NCI-H460 (cell line): Measurements from ENCODE around the gene GGA2. TPM values are rescaled to one million over a fixed set of nuclear protein-coding genes. Genes with fewer than 3 reads are reported as not detected.
"Not testable (repeated sequence)": the region's sequence is repeated elsewhere in the genome, so short reads cannot be mapped to it uniquely, and the experiment has no call there.

Source experiments
- DNase-seq: peaks from one replicate; pipeline ENCODE4 v3.0.0-alpha.2; 2016; ENCODE audit warnings: low read depth; ENCODE audit errors: extremely low read depth
- total RNA-seq: library from RNA; depleted of rRNA; stranded (reverse); fragments of >200 nt; shearing (Covaris generic); gene quantifications from 2 replicates; pipeline ENCODE4 v1.2.3, GENCODE V29; 2014

Gene GGA2
- total RNA-seq, 1 experiment from 2014 or later: 17.1 TPM

DNA sequence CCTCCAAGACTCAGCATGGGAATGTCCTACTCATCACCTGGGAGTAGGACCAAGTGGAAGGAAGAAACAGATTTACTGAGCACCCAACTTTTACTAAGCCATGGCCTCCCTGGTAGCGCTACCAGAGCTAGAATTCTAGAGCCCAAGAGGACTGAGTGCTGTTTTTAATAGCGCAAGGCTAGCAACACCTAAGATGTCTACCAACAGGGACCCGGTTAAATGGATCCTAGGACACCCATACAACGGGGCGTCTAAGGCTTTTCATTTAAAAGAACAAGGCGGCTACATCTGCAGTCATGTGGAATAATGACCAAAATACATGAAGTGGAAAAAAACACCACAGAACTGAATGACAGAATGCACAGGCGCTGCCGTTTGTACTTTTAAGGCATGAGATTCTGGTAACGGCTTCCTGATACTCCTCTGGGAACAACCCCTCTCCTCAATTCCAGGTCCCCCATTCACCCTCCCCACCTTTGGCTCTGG is 5.1 kb downstream of the GGA2 start:
- no peak for DNase-seq

DNA sequence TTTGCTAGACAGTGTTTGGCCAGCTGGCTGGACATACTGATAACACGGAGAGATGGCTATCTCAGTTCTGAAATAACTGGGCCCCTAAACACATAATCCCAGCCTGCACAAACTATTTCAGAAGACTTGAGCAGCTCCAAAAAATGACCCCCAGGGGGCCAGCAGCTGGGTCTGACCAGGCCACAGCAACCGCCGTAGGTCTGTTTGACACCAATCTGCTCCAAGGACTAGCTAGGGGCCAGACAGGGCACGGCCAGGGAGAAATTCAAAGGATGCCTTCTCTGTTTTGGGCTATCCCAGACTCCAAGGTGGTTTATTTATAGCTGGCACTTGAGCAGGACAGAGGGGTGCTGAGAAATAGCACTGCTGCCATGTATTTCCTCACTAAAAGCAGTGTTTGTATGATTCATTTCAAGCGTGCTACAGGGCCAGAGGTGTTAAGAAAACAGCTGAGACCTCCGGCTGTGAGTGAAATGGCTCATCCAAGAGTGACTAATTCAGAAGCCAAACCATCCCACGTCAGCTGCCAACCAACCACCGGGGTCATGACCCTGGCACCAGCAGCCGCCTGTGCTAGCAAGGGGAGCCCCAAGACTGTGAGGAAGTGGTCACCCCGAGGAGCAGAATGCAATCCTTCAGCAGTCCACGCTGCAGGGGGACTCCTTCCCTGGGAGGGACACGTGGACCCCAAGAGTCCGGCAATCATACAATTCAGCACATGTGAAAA is 5.7 kb downstream of the GGA2 start:
- DNase-seq: peak; percentile 83

DNA sequence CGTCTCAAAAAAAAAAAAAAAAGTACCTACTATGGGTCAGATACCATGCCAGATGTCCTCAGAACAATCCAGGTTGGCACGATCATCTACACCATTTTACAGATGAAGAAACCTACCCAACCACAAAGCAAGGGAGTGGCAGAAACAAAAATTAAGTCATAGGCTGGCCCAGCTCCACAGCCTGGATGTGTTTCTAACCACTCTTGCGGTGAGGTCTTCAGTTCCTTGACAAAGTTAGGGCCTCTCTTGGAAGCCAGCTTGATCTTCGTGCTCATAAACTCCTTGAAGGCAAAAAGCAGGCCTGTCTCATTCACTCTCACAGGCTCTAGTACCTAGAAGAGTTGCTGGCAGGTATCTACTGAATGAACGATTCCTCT is 6.2 kb downstream of the GGA2 start:
- no peak for DNase-seq

DNA sequence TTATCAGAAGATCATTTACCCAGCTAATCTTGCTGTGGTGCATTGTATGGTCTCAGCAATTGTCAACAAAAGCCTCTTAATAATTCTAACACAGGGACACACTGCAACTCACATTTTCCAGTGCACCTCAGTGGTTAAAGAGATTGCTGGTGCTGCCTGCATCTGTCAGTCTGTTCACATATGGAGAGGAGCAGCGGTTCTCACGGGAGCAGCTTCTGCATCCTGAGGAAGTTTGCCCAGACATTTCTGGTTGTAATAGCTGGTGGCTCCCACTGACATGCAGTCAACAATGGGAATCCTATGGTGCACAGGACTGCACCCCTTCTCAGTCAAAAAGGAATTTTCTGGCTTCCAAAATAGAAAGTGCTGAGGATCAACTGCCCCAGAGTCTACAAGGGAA is 7.8 kb downstream of the GGA2 start:
- no peak for DNase-seq

DNA sequence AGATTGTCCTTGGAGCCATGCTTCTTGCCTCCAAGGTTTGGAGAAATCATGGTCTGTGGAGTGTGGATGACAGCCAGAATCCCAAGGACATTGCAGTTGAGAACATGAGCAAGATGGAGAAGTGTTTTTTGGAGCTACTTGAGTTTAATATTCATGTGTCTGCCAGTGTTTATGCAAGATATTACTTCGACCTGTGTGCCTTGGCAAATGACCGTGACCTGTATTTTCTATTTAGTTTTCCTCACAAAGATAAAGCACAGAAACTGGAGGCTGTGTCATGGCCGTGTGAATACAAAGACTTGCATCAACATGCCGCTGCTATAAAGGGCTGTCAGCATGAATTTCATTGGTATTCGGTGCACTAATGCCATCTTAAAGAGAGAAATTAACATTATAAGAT is 9.0 kb downstream of the GGA2 start:
- no peak for DNase-seq

DNA sequence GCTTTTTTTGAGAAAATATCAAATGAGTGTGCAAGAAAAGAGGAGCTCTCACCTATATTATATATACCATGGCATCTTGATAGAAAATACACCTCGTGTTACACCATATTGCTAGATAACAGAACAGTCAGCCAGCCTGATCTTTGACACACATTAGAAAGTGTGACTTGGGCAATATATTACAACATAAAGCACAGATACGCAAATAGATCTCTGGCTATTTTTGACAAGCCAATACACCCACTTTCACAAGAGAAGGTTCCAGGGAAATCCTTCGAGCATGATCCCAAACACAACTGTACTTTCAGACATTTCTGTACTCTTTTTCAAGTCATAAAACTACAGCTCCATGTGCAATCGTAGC is 9.4 kb downstream of the GGA2 start:
- no peak for DNase-seq

DNA sequence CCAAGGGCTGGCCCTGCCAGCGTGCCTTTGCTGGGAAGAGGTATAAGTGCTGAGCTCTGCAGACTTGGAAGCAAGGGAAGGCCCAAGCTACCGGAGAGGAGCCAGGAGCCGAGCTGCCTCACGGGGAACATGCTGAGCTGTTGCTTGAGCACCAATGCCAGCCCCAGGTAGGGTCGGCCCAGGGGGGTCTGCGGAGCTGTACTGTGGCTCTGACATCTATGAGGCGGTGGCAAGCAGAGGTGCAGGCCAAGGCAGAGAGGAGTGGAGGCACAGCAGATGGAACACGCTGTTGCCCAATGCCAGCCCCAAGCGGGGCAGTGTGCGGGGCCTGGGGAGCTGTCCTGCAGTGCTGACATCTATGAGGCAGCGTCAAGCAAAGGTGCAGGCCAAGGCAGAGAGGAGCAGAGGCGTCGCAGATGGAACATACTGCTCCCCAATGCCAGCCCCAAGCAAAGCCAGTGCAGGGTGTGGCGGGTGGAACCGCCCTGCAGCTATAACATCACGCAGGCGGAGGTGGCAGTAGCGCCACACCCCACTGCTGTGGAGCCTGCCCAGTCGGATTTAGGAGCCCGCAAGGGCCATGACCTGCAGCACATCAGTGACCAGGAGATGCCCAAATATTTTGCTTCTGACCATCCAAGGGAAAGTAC is 10.0 kb downstream of the GGA2 start:
- no peak for DNase-seq

DNA sequence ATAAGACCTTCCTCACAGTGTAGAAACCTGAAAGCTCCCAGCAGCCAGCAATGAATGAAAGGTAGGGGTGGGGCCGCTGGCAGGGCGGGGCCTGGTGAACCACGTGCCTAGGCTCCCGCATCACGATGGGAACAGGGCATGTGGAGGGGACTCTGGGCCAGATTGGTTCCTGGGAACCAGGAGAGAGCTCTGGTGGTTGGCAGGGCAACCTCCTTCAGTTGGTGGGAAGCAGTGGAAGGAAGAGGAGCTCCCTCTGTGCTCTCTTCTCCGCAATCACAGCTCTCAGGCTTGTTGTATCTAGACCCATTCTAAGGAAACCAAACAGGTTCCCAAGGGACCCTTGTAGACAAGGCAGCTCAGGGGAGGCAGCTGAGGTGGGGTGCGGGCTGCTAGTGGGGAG is 10.5 kb downstream of the GGA2 start:
- no peak for DNase-seq

DNA sequence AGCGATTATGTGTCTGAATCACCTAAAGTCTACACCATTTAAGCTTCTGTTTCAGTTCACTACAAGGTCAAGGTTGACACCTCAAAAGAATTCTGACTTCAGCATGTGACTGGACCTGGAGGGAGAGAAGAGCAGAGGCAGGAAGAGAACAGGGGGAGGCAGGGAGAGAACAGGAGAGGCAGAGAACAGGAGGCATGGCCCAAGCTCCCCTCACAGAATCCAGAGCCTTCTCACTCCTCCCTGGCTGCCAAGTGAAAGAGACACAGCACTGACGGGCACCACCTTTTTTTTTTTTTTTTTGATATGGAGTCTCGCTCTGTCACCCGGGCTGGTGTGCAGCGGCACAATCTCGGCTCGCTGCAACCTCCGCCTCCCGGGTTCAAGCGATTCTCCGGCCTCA is 11.4 kb downstream of the GGA2 start:
- DNase-seq: no peak

DNA sequence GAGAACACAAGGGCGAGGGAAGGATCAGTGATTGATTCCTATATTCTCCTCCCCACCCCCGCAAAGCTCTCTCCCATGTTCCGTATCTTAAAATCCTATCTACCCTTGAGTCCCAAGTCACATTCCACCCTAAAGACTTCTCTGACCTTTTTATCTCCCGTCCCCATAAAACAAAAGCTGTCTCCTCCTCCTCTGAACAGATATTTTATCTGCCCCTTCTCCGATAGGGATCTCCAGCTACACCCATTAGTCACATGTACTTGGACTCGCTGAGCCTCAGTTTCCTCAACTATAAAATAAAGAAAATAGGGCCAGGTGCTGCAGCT is 12.8 kb downstream of the GGA2 start:
- DNase-seq: no peak

DNA sequence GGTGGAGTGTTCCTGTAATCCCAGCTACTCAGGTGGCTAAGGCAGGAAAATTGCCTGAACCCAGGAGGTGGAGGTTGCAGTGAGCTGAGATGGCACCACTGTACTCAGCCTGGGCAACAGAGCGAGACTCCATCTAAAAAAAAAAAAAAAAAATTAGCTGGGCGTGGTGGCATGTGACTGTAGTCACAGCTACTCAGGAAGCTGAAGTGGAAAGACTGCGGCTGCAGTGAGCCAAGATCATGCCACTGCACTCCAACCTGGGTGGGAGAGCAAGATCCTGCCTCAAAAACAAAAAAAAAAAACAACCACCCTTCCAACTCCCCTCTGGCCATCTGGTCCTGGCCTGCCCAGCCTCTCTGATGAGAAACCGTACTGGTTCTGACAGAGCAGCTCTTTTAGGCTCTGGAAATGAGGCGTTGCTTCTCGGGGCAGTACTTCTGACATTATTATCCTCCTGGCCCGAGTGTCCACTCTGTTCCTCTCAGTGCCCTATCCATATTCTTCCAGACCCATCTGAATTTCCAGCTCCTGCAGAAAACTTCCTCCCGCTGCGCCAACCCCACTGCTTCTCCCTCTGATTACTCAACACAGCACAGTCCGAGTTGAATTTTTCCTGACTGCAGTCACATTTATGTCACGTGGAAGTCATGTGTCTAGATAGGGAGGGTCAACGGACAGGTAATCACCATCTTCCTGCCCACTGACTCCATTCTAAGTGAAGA is 13.3 kb downstream of the GGA2 start:
- DNase-seq: no peak

DNA sequence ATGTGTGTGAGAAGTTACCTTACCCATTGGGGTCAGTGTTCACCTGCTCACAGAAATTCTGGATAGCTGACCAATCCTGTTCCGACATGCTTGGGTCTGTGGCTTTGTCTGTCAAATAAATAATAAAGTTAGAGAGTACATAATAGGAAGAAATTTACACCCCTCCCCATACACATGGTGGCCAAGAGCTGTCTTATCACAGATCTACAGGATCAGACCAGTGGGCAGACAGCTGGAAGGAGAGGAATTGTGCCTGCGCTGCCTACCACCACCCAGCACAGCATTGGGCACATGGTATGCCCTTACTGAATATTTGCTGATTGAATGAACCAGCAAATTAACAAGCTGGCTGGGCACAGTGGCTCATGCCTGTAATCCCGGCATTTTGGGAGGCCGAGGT is 14.6 kb downstream of the GGA2 start:
- no peak for DNase-seq

DNA sequence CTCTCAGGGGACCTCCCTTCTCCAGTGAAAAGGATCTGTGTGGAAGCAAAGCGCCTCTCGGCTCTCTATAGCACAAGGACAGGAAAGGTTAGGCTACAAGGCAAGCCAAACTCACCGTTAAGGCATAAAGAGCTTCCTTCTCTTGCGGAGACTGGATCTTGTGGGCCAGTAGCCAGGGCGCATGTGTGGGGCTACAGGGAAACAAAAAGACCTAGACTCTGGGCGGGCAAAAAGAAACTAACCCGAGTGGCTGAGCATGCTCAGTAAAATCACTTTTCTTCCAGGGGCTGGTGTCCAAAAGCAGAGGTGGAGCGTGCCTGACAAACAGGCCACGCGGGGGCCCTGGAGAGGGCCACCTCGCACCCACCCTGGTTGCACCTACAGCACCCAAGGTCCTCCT is 16.1 kb downstream of the GGA2 start:
- no peak for DNase-seq

DNA sequence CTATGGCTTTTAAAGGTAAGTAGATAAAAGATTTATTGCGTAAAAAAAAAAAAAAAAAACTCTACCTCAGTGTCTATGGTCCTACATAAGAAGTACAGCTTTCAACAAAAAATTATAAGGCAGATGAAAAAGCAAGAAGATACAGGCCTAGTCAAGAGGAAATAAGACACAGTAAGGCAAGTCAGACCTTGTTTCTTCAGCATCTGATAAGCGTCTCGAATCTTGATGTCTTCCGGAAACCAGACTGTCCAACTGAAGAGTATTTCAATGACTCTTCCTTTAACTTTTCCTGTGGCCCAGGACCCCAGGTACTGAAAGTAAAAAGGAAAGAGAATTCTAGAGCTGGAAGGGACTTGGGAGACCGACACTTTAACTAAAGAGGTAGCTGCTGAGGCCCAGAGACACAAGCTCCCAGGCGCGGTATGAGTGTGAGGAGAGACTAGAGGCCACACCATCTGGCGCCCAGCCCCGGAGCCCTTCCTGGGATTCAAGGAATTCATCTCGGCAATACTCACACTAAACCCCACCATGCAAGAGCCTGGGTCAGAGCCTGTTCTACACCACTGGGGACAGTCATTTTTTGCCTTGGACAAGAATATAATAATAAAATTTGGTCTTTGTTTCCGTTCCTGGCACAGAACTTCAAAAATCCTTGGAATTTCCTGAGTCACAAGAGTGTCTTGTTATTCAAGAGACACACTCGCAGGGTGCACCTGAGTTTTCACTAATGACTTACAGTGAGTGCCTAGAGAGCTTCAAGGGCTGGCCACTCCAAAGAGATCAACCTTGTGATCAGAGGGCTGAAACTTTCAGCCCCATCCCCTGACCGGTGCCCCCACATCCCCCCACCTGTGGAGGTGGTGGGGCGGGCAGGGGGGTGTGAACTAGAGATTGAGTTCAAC is 18.6 kb downstream of the GGA2 start:
- DNase-seq: no peak

DNA sequence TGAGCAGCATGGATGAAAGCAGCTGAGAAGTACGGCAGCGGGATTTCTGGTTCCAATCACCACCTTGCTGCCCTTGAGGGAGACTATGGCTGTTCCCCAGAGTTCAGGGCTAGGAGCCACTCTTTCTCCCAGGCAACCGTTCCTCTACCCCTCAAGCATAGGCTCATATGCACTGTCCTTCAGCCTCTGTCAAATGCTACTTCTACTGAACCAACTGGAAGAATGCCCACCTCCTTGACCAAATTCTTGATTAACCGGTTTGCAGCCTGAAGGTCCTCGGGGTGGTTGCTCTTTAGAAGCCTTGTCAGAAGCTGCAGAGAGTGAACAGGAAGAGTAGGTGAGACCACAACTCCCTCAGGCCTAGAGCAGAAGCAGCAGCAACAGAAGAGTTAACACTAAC is 23.8 kb downstream of the GGA2 start:
- no peak for DNase-seq

DNA sequence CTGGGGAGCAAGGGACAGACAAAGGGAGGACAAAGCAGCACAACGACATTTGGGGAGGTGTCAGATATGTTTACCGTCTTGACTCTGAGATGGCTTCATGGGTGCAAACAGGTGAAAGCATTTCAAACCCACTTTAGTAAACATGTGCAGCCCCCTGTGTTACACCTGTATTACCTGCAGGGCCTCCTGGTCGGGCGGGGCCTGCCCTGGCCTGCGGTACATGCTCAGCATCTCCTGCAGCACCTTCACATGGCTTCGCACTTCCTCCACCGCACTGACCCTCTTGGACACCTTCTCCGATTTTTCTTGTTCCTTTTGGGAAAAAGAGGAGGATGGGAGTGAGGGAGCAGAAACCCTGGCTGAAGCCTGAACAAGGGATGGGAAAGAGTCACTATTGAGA is 24.5 kb downstream of the GGA2 start:
- DNase-seq: no peak

DNA sequence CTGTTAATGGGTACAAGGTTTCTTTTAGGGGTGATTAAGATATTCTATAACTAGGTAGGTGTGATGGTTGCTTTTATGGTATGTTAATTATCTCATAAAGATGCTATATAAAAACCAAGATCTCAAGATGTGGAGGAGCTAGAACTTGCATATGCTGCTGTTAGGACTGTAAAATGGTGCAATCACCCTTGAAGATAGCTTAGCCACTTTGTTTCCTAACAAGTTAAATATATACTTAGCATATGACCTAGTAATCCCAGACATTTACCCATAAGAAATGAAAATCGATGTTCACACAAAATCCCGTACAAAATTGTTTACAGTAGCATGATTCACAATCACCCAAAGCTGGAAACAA is 25.1 kb downstream of the GGA2 start:
- no peak for DNase-seq

DNA sequence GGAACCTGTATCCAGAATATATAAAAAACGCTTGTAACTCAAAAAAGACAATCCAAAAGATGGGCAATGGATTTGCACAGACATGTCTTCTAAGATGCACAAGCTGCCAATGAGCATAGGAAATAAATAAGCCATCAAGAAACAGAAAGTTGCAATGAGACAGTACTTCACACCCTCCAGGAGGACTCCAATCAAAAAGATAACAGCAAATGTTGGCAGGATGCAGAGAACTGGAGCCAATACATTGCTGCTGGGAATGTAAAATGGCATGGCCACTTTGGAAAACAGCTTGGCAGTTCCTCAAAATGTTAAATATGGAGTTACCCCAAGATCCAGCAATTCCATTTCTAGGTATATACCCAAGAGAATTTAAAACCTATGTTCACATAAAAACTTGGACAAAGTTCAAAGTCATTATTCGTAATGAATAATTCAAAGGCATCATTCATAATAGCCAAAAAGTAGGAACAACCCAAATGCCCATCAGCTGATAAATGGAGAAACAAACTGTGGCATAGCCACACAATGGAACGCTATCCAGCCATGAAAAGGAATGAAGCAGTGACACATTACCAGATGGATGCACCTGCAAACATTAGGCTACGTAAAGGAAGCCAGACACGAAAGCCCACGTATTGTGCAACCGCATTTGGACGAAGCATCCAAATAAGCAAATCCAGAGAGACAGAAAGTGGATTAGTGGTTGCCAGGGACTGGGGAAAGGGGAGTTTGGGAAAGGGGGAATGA is 25.6 kb downstream of the GGA2 start:
- no peak for DNase-seq

DNA sequence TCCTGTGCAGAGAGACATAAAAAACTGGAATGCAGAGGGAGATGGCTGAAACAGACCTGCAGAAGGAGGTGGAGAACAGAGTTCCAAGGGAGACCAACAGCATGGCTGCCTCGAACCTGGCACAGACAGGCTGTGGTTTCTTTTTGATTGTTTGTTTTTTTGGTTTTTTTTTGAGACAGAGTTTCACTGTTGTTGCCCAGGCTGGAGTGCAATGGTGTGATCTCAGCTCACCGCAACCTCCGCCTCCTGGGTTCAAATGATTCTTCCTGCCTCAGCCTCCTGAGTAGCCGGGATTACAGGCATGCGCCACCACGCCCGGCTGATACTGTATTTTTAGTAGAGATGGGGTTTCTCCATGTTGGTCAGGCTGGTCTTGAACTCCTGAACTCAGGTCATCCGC is 26.8 kb downstream of the GGA2 start:
- not testable (repeated sequence) for DNase-seq

DNA sequence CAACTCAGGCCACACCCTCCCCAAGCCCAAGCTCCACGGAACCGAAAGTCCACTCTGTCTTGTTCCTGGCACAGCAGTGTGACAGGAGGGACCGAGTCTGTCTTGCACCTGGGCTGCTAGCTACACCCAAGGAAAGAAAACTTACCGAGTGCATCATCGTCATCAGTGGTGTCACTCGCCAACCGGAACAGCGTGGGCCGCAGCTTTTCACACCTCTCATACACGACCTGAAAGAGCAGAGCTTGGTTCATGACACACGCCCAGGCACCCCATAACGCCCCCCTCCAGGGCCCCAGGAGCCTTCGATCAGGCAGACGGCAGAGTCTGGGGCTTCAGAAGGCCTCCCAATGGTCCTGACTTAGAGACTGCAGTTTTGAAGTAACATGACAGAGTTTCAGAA is 27.5 kb downstream of the GGA2 start:
- DNase-seq: no peak

DNA sequence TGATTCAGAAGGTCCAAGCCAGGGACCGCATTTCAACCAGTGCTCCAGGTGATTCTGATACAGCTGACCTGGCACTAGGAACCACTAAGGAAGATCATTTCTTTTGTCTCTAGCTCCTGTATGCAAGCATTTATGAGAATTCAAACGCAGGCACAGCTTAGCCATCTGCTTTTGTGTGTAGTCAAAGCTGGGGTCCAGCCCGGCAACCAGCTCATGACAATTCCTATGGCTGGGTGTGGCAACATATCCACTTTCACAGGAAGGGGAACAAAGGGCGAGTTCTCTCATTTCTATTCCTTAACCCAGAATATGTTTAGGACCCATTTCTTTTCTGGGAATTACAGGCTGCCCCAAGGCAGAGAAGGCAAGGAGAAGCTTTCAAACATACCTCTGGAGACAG is 30.0 kb downstream of the GGA2 start:
- no peak for DNase-seq
